Retinal pigment epithelial cell (primary cell): ENCODE measurements around the gene ATP2B2.

Experiments used
- DNase-seq: peaks from one replicate; pipeline ENCODE4 v3.0.0-alpha.2; 2010; ENCODE audit warnings: low read depth
- H3K4me3 ChIP-seq: 2 replicates; pipeline ENCODE4 v1.5.1; 2011; ENCODE audit warnings: mild to moderate bottlenecking, low read length, control low read depth, moderate library complexity
- TF ChIP-seq, protein P1 (sequence below): conservative IDR thresholded peaks from 2 replicates; pipeline ENCODE4 v1.5.1; 2011; ENCODE audit warnings: low read depth, low read length, control low read depth, inconsistent platforms

The ATP2B2 gene

GRCh38 chr3:10341901-10342398, 163.4 kb downstream of the ATP2B2 start:
- H3K4me3 ChIP-seq: no peak overlapping the region
- no peak for DNase-seq
- TF ChIP-seq, protein P1, sequence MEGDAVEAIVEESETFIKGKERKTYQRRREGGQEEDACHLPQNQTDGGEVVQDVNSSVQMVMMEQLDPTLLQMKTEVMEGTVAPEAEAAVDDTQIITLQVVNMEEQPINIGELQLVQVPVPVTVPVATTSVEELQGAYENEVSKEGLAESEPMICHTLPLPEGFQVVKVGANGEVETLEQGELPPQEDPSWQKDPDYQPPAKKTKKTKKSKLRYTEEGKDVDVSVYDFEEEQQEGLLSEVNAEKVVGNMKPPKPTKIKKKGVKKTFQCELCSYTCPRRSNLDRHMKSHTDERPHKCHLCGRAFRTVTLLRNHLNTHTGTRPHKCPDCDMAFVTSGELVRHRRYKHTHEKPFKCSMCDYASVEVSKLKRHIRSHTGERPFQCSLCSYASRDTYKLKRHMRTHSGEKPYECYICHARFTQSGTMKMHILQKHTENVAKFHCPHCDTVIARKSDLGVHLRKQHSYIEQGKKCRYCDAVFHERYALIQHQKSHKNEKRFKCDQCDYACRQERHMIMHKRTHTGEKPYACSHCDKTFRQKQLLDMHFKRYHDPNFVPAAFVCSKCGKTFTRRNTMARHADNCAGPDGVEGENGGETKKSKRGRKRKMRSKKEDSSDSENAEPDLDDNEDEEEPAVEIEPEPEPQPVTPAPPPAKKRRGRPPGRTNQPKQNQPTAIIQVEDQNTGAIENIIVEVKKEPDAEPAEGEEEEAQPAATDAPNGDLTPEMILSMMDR: no peak

GRCh38 chr3:10340476-10340875, 164.9 kb downstream of the ATP2B2 start:
- H3K4me3 ChIP-seq: no peak overlapping the region
- no peak for DNase-seq
- TF ChIP-seq, protein P1: no peak

DNA sequence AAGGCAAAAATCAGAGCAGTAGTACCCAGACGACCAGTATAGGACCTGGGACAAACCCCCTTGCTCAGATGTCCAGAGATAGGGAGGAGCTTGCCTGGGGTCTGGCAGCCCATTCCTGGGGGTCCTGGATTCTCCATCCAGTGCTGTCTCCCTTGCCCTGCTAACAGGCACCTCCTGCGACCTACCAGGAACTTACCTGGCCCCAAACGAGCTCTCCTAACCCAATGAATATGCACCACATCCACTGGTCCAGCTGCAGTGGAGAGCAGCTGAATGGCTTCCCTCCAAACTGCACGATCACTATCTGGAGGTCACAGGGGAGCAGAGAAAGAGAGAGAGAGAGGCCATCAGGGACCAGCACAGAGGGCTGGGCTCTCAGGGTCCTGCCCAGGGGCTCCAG, 165.3 kb downstream of the ATP2B2 start:
- no peak overlapping the region for H3K4me3 ChIP-seq
- no peak for DNase-seq
- TF ChIP-seq, protein P1: no peak

- DNase-seq: no peak
- no peak overlapping the region for H3K4me3 ChIP-seq
- TF ChIP-seq, protein P1: no peak
These were observed 165.9 kb downstream of the ATP2B2 start for GRCh38 chr3:10339376-10339955.

GRCh38 chr3:10338591-10339353, 166.6 kb downstream of the ATP2B2 start:
- H3K4me3 ChIP-seq: no peak overlapping the region
- DNase-seq: no peak
- TF ChIP-seq, protein P1: no peak

DNA sequence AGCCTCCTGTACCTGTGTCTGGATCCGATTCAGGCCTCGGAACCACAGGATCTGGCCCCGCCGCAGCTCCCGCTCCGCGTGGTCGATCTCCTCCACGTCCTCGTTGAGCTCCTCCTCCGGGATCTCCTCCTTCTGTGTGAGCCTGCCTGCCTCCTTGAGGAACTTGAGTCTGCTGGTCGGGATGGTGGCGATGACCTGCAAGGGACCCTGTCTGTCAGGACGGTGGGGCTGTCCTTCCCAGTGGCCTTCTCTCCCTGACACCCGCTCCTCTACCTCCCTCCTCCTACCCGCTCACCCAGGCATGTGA, 167.3 kb downstream of the ATP2B2 start:
- TF ChIP-seq, protein P1: no peak
- H3K4me3 ChIP-seq: no peak overlapping the region
- no peak for DNase-seq
